IPS DF 6.9 (cell line): ENCODE results near the gene WAPL.
"Not testable (repeated sequence)": the region's sequence is repeated elsewhere in the genome, so short reads cannot be mapped to it uniquely, and the experiment has no call there.

Experiments used
- DNase-seq: peaks from one replicate; pipeline ENCODE4 v3.0.0-alpha.2; 2013; ENCODE audit warnings: low read depth, low spot score
- H3K27ac ChIP-seq: one replicate; pipeline ENCODE4 v1.5.1; 2013; ENCODE audit warnings: low read length, control low read depth
- H3K27me3 ChIP-seq: 2 replicates; pipeline ENCODE4 v1.6.1; 2013; ENCODE audit warnings: mild to moderate bottlenecking, low read length; ENCODE audit not compliant: control insufficient read depth, insufficient read depth
- H3K36me3 ChIP-seq: 2 replicates; pipeline ENCODE4 v1.6.1; 2013; ENCODE audit warnings: low read length; ENCODE audit not compliant: control insufficient read depth, insufficient read depth
- H3K4me1 ChIP-seq: 2 replicates; pipeline ENCODE4 v1.6.1; 2013; ENCODE audit warnings: low read length; ENCODE audit not compliant: control insufficient read depth, insufficient read depth
- H3K4me3 ChIP-seq: 2 replicates; pipeline ENCODE4 v1.5.1; 2013; ENCODE audit warnings: mild to moderate bottlenecking, low read length
- H3K9me3 ChIP-seq: 2 replicates; pipeline ENCODE4 v1.6.1; 2013; ENCODE audit warnings: low read length, inconsistent platforms; ENCODE audit not compliant: control insufficient read depth, insufficient read depth
- WGBS: extraction: QIAGEN DNeasy Blood & Tissue Kit; methylation state at CpG from one replicate; pipeline ENCODE4 v1.1.7; 2013; ENCODE audit warnings: mixed read lengths, missing lambda C conversion rate; ENCODE audit not compliant: insufficient read length, insufficient coverage; 5-methylcytosine and 5-hydroxymethylcytosine counted together

Gene WAPL

DNA sequence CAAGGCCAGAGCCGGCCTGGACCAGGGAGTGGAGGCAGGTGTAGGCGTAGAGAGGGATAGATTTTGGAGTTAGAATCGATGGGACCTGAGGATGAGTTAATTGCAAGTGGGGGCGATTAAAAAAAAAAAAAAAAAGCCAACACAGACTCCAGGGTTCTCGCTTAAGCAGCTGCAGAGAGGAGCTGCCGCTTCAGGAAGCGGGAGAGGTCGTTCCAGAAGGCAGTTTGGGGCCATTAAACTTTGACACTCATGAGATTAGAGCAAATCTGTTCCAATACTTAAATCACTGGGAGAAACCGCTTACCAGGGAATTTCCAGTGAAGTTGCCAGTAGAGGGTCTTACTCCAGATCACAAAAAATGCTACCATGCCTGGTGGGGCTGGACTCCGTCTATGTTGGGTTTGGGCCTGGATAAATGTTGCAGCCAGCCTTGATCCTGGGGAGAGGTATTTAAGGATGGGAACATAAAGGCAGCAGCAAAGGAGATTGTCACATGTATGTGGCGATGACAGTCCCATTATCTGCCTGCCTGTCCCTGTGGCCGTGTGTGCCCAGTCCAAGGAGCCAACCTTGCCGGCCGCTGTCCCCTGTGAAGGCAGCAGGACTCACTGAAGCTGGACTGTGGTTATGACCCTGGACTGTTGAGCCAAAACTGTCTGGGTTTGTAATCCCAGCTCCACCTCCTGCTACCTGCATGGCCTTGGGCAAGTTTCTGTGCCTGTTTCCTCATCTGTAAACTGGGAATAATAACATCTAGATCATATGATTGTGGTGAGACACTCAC is 131.1 kb downstream of the WAPL start:
- H3K4me1 ChIP-seq: peaks cover 3% of the 10 kb centered on the region
- H3K27ac ChIP-seq: no peak overlapping the region
- H3K9me3 ChIP-seq: no peaks in the 10 kb centered on the region
- no peak for DNase-seq
- H3K27me3 ChIP-seq: no peaks in the 10 kb centered on the region; the same call in 1 of the 2 replicates
- H3K36me3 ChIP-seq: no peaks in the 10 kb centered on the region
- H3K4me3 ChIP-seq: no peak overlapping the region
- WGBS: no CpG with 5 or more reads among the region's 14 CpGs

DNA sequence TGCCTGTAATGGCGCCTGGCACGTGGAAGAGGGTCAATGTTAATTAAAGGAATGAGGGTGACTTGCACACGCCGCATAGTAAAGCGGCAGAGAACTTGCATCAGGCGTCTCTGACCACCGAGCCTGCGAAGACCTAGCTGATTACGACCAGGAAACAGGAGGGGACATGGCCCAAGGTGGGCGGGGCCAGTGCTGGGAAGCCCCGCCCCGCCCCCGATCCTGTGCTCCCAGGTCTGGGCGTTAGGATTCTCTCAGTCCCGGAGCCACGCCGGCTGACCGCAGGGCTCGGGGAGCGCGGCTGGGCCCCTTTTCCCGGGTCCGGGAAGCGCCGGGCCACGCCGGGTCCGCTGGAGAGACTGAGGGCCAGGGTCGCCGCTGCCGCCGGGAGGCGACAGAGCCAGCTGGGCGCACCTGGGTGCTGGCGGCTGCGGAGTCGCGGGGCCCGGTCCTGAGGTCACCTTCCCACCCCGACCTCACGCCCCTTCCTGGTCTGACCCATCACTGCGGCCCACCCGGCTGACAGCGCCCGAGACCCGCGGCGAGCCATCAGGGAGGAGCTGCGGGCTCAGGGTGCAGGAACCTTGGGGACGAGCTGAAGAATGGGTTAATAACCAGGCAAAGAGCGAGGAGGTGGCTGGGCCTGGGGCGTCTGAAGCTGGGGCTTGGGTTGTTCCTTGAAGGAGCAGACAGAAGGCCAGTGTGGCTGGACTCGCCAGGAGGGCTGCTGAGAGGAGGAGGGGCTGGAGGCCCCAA is 132.0 kb downstream of the WAPL start:
- Histone ChIP-seq H3K4me3 (peak overlapping the region; percentile 60; the same call in 1 of the 2 replicates), H3K9me3 (no peaks in the 10 kb centered on the region), H3K27ac (no peak overlapping the region), H3K4me1 (peaks cover 3% of the 10 kb centered on the region), H3K36me3 (no peaks in the 10 kb centered on the region), H3K27me3 (no peaks in the 10 kb centered on the region; the same call in 1 of the 2 replicates)
- WGBS: no CpG with 5 or more reads among the region's 53 CpGs
- DNase-seq: peak; percentile 79

DNA sequence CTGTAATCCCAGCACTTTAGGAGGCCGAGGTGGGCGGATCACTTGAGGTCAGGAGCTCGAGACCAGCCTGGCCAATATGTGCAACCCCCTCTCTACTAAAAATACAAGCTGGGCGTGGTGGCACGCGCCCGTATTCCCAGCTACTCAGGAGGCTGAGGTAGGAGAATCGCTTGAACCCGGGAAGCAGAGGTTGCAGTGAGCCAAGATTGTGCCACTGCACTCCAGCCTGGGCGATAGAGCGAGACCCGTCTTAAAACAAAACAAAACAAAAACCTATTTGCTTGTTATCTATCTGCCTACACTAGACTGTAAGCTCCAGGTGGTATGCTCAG is 132.5 kb downstream of the WAPL start:
- H3K9me3 ChIP-seq, H3K36me3 ChIP-seq, H3K27ac ChIP-seq, H3K4me3 ChIP-seq, H3K27me3 ChIP-seq, DNase-seq, H3K4me1 ChIP-seq: not testable (repeated sequence)
- WGBS: no CpG with 5 or more reads among the region's 12 CpGs

DNA sequence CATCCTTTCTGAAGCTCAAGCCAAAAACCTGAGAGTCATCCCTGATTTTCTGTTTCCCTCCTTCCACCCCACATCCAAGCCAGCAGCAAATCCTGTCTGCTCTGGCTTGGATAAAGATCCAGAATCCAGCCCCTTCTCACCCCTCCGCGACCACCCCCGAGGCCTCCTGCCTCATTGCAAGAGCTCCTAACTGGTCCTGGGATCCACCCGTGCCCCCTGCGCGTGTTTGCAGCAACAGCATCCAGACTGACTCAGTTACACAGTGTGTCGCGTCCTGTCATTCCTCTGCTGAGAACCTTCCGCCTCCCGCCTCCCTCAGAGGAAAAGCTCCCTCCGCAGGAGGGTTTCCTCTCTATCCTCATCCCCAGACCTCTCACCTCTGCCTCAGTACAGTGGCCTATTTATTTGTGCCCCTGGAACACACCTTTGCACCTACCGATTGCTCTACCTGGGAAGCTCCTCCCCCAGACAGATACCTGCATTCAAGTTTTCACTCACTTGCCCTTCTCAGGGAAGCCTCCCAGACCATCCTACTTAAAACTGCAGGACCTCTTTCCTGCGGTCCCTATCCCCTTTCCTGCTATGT is 133.4 kb downstream of the WAPL start:
- no peak overlapping the region for H3K4me3 ChIP-seq
- H3K4me1 ChIP-seq: peaks cover 3% of the 10 kb centered on the region
- no peaks in the 10 kb centered on the region for H3K36me3 ChIP-seq
- H3K9me3 ChIP-seq: no peaks in the 10 kb centered on the region
- no peak for DNase-seq
- H3K27me3 ChIP-seq: no peaks in the 10 kb centered on the region; the same call in 1 of the 2 replicates
- WGBS: no CpG with 5 or more reads among the region's 13 CpGs
- no peak overlapping the region for H3K27ac ChIP-seq

DNA sequence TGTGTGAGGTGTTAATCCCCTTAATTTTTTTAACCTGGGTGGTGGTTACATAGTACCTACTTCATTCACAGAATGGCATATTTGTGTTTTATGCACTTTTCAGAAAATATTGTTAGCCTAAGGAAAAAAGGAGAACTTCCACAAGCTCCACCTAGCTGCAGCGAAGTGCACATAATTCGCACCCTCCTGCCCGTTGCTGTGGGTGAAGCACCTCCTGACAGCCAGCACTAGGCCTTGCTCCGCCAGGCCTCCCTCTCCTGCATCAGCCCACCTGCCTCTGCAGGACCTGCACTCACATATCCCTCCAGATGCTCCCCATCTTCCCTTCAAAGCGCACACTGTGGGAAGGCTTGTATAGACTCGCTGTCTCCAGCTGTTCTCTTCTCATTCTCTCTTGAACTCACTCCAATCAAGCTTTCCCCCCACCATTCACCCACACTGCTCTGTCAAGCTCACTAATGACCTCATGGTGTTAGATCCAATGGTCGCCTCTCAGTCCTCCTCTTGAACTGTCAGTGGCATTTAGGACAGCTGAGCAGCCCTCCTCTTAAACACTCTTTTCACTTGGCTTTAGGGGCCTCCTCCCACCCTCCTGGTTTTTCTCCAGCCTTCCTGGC is 134.3 kb downstream of the WAPL start:
- no peaks in the 10 kb centered on the region for H3K36me3 ChIP-seq
- no peaks in the 10 kb centered on the region for H3K9me3 ChIP-seq
- peaks cover 3% of the 10 kb centered on the region for H3K4me1 ChIP-seq
- H3K27ac ChIP-seq: no peak overlapping the region
- H3K4me3 ChIP-seq: no peak overlapping the region
- WGBS: no CpG with 5 or more reads among the region's 7 CpGs
- DNase-seq: no peak
- no peaks in the 10 kb centered on the region; the same call in 1 of the 2 replicates for H3K27me3 ChIP-seq

DNA sequence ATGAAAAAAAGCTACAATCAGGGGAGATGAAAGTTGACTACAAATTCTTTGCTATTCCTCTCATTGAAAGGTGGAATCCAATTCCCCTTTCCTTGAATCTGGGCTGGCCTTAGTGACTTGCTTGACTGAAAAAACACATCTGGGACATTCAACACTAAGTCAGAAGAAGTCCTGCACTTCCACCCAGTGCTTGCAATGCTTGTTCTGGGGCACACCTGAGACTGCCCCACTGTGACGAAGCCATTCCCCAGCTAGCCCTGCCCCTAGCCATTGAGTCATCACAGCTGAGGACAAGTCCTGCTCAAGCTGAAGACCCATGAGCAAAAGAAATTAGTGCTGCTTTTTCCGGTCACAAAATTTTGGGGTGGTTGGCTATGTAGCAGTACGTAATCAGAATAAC is 135.8 kb downstream of the WAPL start:
- no CpG with 5 or more reads among the region's 3 CpGs for WGBS
- Histone ChIP-seq H3K9me3 (no peaks in the 10 kb centered on the region), H3K27ac (no peak overlapping the region), H3K27me3 (no peaks in the 10 kb centered on the region; the same call in 1 of the 2 replicates), H3K4me1 (peaks cover 3% of the 10 kb centered on the region), H3K36me3 (no peaks in the 10 kb centered on the region), H3K4me3 (no peak overlapping the region)
- no peak for DNase-seq
